ENCODE results near the gene ZNF574.
"Not testable (repeated sequence)": the region's sequence is repeated elsewhere in the genome, so short reads cannot be mapped to it uniquely, and the experiment has no call there.

ZNF574 gene

DNA sequence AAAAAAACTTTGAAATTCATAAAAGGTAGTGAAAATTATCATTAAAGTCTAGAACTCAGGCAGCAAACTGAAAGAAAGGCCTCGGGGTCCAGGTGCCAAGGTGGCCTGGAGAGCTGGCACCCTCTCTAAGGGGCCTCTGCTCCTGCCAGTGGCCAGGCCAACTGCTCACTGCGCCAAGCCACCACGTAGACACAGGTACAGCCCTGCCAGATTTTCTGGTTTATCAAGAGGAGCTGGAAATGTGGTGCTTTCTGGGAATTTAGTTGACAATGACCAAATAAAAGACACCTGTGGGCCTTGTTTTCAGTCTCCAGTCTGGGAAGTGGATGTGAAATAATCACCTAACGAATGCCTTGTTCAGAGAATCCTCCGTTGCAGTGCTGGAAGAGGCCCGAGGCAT lies 22.8 kb downstream of the ZNF574 start:
- in situ Hi-C loops (cut with MboI; ENCODE audit: low sequenced_read_pairs), result no loop called here

DNA sequence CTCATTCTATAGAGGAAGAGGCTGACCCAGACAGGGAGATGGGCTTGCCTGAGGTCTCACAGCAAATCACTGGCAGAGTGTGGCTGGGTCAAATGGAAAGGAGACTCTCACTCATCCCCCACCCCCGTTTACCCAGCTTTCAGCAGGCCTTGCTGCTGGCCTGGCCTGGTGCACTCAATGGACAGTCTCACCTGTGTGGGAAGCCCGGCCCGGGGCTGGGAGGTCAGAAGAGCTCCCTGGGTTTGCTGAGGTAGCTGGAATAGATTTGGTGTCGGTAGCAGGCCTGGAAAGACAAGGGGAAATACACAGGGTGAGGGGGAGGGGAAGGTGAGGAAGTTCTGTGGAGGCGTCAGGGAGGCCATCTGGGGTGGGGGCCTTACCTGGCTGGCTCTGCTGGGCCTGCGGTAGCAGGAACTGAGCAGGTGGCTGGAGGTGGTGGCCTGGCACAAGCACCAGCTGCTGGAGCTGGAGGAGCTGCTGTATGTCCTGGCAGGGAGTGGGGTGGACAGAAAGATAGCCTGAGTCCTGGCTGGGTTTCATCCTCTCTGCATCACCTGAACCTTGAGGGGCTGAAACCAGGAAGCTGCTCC lies 23.5 kb downstream of the ZNF574 start:
- in situ Hi-C loops (cut with MboI; ENCODE audit: low sequenced_read_pairs), result no loop called here

DNA sequence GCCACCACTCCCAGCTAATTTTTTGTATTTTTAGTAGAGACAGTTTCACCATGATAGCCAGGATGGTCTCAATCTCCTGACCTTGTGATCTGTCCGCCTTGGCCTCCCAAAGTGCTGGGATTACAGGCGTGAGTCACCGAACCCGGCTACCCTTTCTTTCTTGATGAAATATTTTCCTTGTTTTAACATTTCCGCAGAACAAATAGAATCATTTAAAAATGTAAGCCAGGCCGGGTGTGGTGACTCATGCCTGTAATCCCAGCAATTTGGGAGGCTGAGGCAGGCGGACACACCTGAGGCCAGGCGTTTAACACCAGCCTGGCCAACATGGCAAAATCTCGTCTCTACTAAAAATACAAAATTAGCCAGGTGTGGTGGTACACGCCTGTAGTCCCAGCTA lies 24.3 kb downstream of the ZNF574 start:
- in situ Hi-C loops (cut with MboI; ENCODE audit: low sequenced_read_pairs), result not testable (repeated sequence)

DNA sequence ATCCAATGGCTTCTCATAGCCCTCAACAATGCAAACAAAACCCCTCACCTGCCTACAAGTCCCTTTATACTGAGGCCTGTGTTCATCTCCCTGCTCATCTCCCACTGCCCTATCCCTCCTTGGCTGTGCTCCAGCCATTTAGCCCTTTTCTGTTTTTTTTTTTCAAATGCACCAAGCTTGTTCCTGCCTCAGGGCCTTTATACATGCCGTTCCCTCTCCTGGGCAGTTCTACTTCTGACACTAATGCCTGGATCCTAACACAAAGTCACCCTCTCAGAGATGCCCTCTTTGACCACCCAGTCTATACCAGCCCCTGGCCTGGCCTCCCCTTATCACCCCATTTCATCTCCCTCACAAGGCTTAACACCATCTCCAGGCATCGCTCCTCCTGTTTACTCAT lies 26.9 kb downstream of the ZNF574 start:
- in situ Hi-C loops (cut with MboI; ENCODE audit: low sequenced_read_pairs), result no loop called here

DNA sequence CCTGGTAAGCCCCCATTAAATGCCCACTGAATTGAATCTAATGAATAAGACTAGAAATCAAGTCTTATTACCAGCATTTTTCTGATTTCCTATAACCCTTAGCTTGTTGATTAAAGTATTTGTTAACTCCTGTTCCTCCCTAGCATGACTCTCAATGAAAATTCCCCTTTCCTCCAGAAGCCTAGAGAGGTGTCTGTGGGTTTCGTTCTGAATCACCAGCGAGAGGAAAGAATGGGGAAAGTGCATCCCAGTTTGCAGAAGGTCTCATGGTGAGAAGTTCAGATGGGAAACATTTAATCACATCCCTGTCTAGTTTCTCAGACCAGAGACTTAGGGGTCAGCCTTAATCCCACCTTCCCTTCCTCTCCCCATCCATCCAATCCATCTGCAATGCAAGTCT lies 29.4 kb downstream of the ZNF574 start:
- in situ Hi-C loops (cut with MboI; ENCODE audit: low sequenced_read_pairs), result no loop called here

- in situ Hi-C loops (cut with MboI; ENCODE audit: low sequenced_read_pairs), result no loop called here
These were observed 32.8 kb downstream of the ZNF574 start for GRCh38 chr19:42108527-42109389.

- in situ Hi-C loops (cut with MboI; ENCODE audit: low sequenced_read_pairs), result loop anchor here (10.0 kb wide), 1 partner anchor 325 kb away; no protein-coding TSS in a partner anchor
These were observed 33.9 kb downstream of the ZNF574 start for GRCh38 chr19:42109896-42110295.

DNA sequence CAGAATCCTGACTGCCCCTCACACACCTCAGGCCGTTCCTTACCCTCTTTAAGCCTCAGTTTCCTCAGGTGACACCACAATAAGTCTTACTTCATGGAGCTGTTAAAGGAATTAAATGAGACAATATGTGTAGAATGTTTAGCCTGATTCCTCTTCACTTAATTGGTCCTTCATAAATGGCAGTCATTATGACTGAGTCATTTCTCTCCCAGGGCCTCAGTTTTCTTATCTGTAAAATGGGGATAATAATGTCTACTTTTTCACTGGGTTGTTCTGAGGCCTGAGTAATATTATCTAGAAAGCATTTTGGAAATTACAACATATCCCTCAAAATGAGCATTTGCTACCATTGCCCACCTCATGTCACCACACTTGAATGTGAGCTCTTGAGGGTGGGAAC lies 34.7 kb downstream of the ZNF574 start:
- in situ Hi-C loops (cut with MboI; ENCODE audit: low sequenced_read_pairs), result loop anchor here (10.0 kb wide), 1 partner anchor 324 kb away; no protein-coding TSS in a partner anchor

GRCh38 chr19:42111384-42111783 lies 35.4 kb downstream of the ZNF574 start:
- in situ Hi-C loops (cut with MboI; ENCODE audit: low sequenced_read_pairs), result loop anchor here (10.0 kb wide), 1 partner anchor 323 kb away; no protein-coding TSS in a partner anchor

GRCh38 chr19:42111811-42112210 lies 35.8 kb downstream of the ZNF574 start:
- in situ Hi-C loops (cut with MboI; ENCODE audit: low sequenced_read_pairs), result loop anchor here (10.0 kb wide), 1 partner anchor 323 kb away; no protein-coding TSS in a partner anchor

GRCh38 chr19:42113641-42114348 lies 37.8 kb downstream of the ZNF574 start:
- in situ Hi-C loops (cut with MboI; ENCODE audit: low sequenced_read_pairs), result loop anchor here (10.0 kb wide), 1 partner anchor 321 kb away; no protein-coding TSS in a partner anchor

DNA sequence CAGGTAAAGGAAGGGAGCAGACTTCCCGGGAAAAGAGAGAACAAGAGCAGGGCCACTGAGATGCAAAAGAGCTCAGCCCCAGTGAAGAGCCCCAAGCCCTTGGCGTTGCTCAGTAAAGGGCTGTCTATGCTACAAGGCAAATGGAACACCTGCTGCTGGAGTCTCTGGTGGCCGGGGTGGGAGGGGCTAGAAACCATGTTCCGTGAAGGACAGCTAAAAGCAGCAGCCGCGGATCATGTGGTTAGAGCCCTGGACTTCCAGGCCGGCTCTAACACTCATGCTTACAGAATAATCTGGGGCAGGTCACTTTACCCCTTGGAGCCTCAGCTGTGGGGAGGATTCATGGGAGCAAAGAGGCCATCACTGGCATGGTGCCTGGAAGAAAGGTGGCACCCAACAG lies 38.4 kb downstream of the ZNF574 start:
- in situ Hi-C loops (cut with MboI; ENCODE audit: low sequenced_read_pairs), result loop anchor here (10.0 kb wide), 1 partner anchor 320 kb away; no protein-coding TSS in a partner anchor

DNA sequence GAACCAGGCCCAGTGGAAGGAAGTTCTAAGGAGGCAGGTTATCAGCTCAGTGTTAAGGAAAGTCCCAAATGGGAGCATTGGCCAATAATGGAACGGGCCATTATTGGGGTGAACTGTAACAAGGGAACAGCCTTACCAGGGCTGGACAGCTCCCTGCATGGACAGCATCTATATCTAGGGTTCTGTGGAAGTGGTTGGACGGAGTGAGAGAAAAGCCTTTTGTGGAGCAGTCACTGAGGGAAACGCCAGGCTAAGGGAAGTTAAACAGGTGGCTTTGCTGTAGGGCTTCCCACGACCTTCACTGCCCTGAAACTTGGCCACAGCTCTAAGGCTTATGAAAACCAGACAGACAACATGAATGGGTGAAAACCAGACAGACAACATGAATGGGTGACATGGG lies 39.3 kb downstream of the ZNF574 start:
- in situ Hi-C loops (cut with MboI; ENCODE audit: low sequenced_read_pairs), result loop anchor here (10.0 kb wide), 1 partner anchor 320 kb away; no protein-coding TSS in a partner anchor

DNA sequence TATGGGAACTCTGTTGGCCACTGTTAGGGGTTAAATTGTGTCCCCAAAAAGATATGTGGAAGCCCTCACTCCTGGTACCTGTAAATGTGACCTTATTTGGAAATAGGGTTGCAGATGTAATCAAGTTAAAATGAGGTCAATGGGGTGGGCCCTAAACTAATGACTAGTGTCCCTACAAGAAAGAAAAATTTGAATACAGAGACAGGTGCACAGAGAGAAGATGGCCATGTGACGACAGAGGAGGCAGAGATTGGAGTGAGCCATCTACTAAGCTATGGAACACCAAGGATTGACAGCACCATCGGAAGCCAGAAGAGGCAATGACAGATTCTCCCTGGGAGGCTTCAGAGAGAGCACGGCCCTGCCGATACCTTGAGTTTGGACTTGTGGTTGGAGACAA lies 39.7 kb downstream of the ZNF574 start:
- in situ Hi-C loops (cut with MboI; ENCODE audit: low sequenced_read_pairs), result loop anchor here (10.0 kb wide), 1 partner anchor 319 kb away; no protein-coding TSS in a partner anchor

- in situ Hi-C loops (cut with MboI; ENCODE audit: low sequenced_read_pairs), result loop anchor here (10.0 kb wide), 1 partner anchor 318 kb away; no protein-coding TSS in a partner anchor
These were observed 40.5 kb downstream of the ZNF574 start for GRCh38 chr19:42116308-42117075.

DNA sequence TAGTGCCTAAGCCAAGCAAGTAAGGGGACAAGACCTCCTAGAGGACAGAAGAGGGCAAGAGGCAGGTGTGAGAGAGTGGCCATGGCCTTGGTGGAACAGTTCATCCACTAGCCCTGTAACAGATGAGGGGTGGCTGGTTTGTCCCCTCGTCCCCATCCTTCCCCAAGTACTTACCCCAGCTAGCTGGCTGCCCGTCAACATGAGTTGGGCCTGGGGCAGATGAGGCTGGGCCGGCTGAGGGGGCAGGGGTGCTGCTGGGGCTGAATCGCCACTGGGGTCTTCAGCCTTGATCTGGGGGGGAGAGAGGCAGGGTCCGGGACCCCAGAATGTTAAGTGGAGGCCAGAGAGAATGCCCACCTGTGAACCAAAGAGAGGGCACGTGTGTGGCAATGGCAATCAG lies 41.1 kb downstream of the ZNF574 start:
- in situ Hi-C loops (cut with MboI; ENCODE audit: low sequenced_read_pairs), result loop anchor here (10.0 kb wide), 1 partner anchor 318 kb away; no protein-coding TSS in a partner anchor

GRCh38 chr19:42120276-42120980 lies 44.5 kb downstream of the ZNF574 start:
- in situ Hi-C loops (cut with MboI; ENCODE audit: low sequenced_read_pairs), result no loop called here

DNA sequence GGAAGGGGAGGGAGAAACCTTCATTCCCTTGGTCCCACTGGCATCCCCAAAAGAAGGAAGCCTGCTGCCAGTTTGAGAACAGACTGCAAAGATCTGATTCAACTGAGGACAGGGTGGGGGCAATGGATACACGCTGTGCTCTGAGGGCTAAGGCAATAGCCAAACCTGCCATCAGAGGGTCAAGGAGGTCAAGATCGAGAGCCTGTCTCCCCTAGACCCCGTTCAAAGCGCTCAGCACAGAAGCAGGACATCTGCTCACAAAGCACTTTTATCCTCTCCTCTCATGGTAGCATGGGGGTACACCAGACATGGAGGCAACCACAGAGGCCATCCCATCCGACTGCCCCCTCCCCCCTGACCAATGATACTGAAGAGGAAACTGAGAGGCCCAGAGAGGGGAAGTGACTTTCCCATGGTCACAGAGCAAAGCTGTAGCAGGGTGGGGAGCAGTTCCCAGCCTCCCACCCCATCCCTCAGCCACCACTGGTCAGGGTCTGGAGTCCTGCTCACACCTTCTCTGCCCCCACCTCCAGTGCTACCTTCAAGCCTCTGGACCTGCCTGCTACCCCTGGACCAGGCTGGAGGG lies 45.2 kb downstream of the ZNF574 start:
- in situ Hi-C loops (cut with MboI; ENCODE audit: low sequenced_read_pairs), result no loop called here

DNA sequence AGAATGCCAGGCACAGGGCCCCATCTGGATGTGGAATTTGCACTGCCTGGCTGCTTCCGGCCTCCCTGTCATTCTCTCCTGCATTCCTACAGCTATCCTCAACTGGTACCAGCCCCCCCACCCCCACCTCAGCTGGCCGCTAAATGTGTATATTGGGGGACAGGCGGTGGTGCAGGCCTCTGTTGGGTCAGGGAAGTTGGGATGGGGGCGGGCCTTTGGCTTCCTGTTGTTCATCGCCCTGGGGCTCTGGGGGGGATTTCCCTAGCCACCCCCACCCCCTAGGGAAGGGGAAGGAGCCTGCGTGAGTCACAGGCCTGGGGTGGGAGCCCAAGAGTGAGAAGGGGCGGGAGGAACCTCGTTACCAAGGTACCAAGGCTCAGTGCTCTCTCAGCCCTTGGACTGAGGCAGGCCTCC lies 45.7 kb downstream of the ZNF574 start:
- in situ Hi-C loops (cut with MboI; ENCODE audit: low sequenced_read_pairs), result no loop called here

Measured in HL-60/S4 treated with phorbol 12-myristate 13-acetate at 8.2 ng/mL for 4 days and 3 days (cell line).